GM23248 (cell line): ENCODE measurements around the gene CACNG5.

ENCODE experiments used
- EZH2 ChIP-seq: fragments of 200-600 bp; sonication (generic); IDR thresholded peaks from 2 replicates; pipeline ENCODE4 v1.6.1; 2018; ENCODE audit warnings: antibody characterized with exemption, mild to moderate bottlenecking; ENCODE audit not compliant: insufficient read depth, poor library complexity, severe bottlenecking
- EZH2phosphoT487 ChIP-seq: fragments of 200-600 bp; sonication (generic); IDR thresholded peaks from 2 replicates; pipeline ENCODE4 v1.6.1; 2018; ENCODE audit warnings: antibody characterized with exemption, moderate library complexity, mild to moderate bottlenecking, low read depth; ENCODE audit not compliant: insufficient read depth

DNA sequence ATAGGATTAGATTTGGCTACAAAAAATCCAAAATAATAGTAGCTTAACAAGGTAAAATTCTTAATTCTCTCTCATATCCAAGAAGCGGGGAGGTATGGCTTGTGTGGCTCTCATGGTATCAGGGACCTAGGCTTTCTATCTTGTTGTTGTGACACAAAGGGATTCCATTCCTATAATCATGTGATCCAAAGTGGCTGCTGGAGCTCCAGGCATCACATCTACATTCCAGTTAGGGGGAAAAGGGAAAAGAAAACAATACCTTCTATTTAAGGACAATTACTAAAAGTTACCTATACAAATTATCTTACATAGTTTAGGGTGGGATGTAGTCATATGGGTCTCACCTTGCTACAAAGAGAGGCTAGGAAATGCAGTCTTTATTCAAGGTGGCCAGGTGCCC lies 82.0 kb downstream of the CACNG5 start:
- no peak for TF ChIP-seq EZH2phosphoT487
- no peak for TF ChIP-seq EZH2
